NCI-H1694 (cell line): Measurements from ENCODE around the gene ACSS3.
"Not testable (repeated sequence)": the region's sequence is repeated elsewhere in the genome, so short reads cannot be mapped to it uniquely, and the experiment has no call there.

Experiments
- DNase-seq: peaks from one replicate; lab custom pipeline; 2025; lab: John Stamatoyannopoulos, UW

ACSS3 gene

DNA sequence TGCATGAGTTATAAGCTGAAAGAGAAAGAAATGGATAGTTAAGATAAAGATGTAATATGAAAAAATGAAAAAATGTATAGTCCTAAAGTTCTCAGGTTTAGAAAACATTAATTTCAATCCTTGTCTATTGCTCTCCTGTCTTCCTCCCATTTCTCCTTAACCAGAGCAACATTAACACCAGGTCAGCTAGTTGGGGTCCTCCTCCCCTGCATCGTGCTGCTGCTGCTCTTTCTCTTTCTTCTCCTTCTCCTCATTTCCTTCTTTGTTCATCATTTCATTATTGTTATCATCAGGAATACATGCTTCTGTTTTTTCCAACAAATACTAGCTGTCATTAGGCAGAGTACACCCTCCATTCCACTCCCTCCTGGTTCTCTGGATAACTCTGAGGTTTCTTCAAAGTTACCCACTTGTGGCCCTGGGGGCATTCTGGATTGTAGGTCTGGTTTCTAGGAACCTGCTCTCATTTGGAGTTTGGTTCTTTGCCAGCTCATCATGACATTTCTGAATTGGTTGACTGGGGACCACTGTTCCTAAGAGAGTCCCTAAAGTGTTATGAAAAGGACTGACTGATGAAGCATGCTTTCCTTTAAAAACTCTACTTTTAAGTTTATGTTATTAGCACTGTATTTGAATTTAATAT is 17.0 kb downstream of the ACSS3 start:
- DNase-seq = no peak

- no peak for DNase-seq
Observed at GRCh38 chr12:81095501-81096232, 17.8 kb downstream of the ACSS3 start.

DNA sequence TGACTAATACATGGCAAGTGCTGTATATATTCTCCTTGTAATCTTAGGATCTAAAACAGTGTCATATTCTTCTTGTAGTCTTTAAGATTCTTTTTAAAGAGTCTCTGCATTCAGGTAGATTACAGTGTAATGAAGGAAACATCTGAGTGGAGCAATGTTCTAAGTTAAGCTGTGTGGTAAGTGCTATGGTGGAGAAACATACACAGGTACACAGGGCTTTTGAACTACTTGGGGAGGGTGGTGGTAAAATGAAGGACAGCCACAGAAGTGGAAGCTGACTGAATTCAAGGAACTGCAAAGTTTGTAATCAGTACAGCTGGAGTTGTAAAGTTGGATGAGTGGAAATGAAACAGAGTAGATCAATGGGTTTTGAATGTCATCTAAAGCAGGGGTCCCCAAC is 27.8 kb downstream of the ACSS3 start:
- DNase-seq = no peak

DNA sequence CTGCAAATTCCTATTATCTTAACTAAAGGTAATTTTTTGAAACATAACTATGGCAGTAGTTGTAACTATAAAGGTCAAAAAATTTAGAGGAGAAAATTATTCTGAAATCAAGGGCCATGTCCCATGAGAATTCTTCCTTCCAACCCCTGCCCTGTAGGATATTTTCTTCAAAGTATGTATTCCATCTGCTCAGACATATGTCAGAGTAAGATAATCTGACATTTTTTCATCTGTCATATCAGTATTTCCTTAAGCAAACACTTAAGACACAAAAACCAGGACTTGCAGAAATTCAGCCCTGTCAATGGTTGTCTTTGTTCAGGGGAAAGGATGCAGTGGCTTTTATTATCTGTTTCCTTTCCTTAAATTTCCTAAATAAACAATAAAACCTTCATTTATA is 36.3 kb downstream of the ACSS3 start:
- DNase-seq = no peak

GRCh38 chr12:81119069-81119468 is 41.2 kb downstream of the ACSS3 start:
- not testable (repeated sequence) for DNase-seq

- DNase-seq = no peak
Observed at GRCh38 chr12:81120961-81121360, 43.1 kb downstream of the ACSS3 start.

GRCh38 chr12:81123611-81124010 is 45.7 kb downstream of the ACSS3 start:
- DNase-seq = no peak

DNA sequence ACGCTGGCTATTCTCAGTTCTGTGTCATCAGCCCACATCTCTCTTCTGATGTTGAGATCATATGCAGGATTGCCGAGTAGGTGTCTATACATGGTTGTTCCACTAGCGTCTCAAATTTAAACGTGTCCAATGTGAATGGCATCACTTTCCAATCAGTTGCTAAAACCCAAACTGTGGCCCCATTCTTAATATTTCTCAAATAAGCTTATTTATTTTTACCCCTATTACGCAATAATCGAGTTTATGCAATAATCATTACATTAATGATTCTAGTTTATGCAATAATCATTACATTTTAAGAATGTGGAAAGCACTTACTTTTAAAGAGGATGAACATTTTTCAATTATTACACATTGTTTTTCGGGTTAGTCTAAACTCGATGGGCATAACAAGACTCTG is 47.8 kb downstream of the ACSS3 start:
- DNase-seq = no peak

- DNase-seq = peak; percentile 58
Observed at GRCh38 chr12:81128930-81129554, 51.2 kb downstream of the ACSS3 start.

DNA sequence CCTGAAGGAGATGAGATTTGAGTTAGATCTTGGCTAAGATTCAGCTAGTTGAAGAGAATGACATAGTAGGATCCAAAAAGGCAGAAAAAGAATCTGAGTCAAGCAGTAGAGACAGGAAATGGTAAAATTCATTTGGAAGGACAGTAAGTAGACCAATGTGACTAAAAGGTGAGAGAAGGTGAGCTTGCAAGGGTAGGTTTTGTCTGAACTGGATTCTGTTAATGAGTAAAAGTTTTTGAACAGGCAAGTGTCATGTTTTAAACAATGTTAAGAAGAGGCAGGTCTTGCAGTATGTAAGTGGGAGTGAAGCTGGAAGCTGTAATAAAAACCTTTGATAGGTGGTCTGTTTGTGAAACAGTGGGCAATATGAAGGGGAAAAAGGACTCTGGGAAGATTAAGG is 58.6 kb downstream of the ACSS3 start:
- no peak for DNase-seq

DNA sequence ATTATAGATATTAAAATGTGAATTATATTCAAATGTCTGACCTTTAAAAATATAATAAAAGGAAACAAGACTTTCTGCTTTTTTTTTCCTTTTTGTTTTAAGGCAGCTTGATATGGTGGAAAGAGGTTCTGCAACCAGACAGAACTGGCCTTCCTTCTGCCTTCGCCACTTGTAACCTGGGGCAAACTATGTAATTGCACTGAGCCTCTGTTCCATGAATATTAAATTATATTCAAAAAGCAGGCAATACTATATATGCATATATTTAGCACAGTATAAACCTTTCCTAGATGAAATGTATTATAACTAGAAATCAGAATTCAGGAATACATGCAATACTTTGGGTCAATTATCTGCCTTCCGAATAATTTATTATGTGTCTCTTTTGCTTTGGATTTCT is 59.9 kb downstream of the ACSS3 start:
- DNase-seq = no peak

- DNase-seq = no peak
Observed at GRCh38 chr12:81141217-81141616, 63.3 kb downstream of the ACSS3 start.

GRCh38 chr12:81143057-81143456 is 65.2 kb downstream of the ACSS3 start:
- DNase-seq = no peak

- no peak for DNase-seq
Observed at GRCh38 chr12:81146228-81147225, 68.6 kb downstream of the ACSS3 start.

GRCh38 chr12:81147292-81147919 is 69.5 kb downstream of the ACSS3 start:
- DNase-seq = no peak

- peak; percentile 31 for DNase-seq
Observed at GRCh38 chr12:81150382-81150781, 72.5 kb downstream of the ACSS3 start.

DNA sequence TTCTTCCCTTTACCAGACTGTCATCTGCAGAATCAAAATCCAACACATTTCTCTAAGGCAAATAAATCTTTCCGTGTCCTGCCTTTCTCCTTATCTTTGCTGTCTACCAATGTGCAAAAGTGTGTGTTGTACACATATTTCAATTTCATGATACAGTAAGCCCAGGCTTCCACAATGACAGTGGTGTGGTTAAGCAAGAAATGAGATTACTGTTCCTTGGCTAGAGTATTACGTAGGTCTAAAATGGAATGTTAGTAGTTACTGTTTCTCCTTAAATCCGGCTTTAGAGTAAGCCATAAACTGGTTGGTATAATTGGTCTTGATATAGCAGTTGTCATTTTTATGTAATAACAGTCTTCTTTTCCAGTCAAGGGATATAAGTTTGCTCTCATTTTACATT is 82.0 kb downstream of the ACSS3 start:
- DNase-seq = no peak

- DNase-seq = no peak
Observed at GRCh38 chr12:81161680-81162079, 83.8 kb downstream of the ACSS3 start.

DNA sequence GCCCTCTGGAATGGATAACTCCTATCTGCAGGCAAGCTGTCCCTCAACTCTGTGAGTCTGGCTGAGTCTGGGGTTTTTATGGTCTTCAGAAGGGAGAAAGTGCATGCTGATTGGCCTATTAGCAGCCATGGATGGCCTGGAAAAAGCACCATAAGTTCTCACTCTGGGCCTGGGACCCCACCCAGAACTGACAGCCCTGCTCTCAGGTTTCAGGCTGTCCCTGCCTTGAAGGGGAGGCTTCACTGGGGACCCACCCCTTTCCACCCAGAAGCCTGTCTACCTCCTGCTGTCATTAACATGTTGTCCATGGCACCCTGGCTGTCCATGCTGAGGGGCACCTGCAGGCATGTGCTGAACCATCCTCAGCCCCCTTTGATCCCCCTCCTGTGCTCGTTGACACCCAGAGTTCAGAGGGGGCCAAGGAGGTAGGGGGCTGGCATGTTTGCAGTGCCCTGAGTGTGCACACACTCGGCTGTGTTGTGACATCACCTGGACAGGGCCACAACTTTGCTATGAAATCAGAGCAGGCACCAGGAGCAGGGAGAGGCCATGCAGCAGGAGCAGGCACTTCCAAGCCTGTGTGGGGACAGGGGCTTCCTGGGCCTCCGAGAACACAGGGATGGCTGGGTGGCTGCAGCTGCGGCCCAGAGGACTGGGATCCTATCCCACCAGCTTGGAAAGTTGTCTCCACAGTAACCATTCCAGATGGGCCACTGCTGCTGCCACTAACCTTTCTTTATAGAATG is 84.7 kb downstream of the ACSS3 start:
- no peak for DNase-seq

DNA sequence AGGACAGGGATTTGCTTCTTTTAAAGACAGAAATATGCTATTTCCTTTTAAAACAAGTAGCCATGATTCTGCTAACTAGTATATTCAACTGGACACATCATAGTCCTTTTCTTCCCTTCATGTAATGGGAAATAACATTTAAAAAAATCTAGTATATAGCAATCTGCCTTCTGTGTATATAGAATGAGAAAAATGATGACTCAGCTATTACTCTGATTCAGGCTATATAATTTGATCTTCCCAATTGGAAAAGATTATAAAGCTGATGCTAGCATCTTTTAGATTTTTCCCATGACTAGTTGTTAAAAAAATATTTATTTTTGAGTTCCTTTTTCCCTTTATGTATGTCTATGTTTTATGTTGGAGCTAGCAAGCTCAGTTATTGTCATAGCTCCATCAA is 86.9 kb downstream of the ACSS3 start:
- DNase-seq = no peak

DNA sequence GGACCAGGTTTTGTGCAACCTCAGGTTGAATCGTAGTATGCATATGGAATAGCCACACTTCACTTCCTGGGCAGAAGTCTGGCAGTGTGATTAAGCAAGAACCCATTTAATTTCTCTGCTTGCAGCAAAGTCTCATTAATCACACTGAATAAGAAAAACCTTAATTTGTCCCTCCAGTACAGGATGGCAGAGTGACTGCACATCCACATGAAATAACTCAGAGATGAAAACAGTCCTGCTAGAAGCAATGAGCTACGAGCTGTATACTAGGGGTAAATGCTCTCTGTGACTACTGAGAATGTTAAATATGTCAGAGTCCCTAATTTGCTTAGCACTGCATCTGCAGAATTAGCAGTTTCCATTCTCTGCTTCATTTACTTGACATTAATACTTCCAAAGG is 88.9 kb downstream of the ACSS3 start:
- no peak for DNase-seq
